Endothelial cell of umbilical vein (primary cell): Measurements from ENCODE around the gene PPARD. TPM values are rescaled to one million over a fixed set of nuclear protein-coding genes. Genes with fewer than 3 reads are reported as not detected.

ENCODE experiments used
- BruUV-seq: library from RNA; stranded (reverse); fragments of 400-500 nt; replicated peaks from 2 replicates; lab custom pipeline; 2021; lab: Mats Ljungman, UMichigan
- CTCF ChIA-PET: fragments of 300-600, 350-600 bp; sonication (Branson Sonifier 250); formaldehyde crosslinking; loops from one replicate; lab custom pipeline; 2021; ENCODE audit warnings: antibody characterized with exemption, inconsistent platforms; lab: Charles Lee
- POLR2A ChIA-PET: fragments of 300-600, 350-600 bp; sonication (Branson Sonifier 250); formaldehyde crosslinking; loops from one replicate; lab custom pipeline; 2021; ENCODE audit warnings: antibody characterized with exemption, inconsistent platforms; lab: Charles Lee
- DNase-seq: peaks from one replicate; pipeline ENCODE4 v3.0.0-alpha.2; 2011; ENCODE audit warnings: low read depth, low spot score
- FAIRE-seq: peaks from 2 replicates; lab custom pipeline; 2011; peaks lifted over from hg19 to GRCh38; lab: Jason Lieb, UNC
- H2AFZ ChIP-seq: 2 replicates; pipeline ENCODE4 v1.6.0; 2012; ENCODE audit warnings: low read depth, low read length, control low read depth, inconsistent platforms
- H3K27ac ChIP-seq: 2 replicates; pipeline ENCODE4 v1.5.1; 2011; ENCODE audit warnings: low read depth, mild to moderate bottlenecking, control low read depth, low read length, moderate library complexity; ENCODE audit not compliant: insufficient read depth
- H3K27me3 ChIP-seq, 2 experiments: 2 replicates each; pipeline versions ENCODE4 v1.6.0 to v1.6.1; 2011; ENCODE audit warnings: low read length in 2 of 2, mixed read lengths in 1 of 2; ENCODE audit not compliant: control insufficient read depth in 2 of 2, insufficient read depth in 2 of 2
- H3K36me3 ChIP-seq, 2 experiments: 2 replicates in 1 of 2; 3 replicates in 1 of 2; pipeline ENCODE4 v1.5.1; 2011; ENCODE audit warnings: low read length in 2 of 2, mild to moderate bottlenecking in 1 of 2, moderate library complexity in 1 of 2; ENCODE audit not compliant: control insufficient read depth in 2 of 2, insufficient read depth in 2 of 2; ENCODE audit errors: extremely low read depth in 1 of 2
- H3K4me1 ChIP-seq: 3 replicates; pipeline ENCODE4 v1.5.1; 2011; ENCODE audit warnings: mild to moderate bottlenecking, low read length; ENCODE audit not compliant: control insufficient read depth, insufficient read depth; ENCODE audit errors: extremely low read depth
- H3K4me2 ChIP-seq: 2 replicates; pipeline ENCODE4 v1.6.1; 2011; ENCODE audit warnings: low read length, control low read depth, mixed read lengths; ENCODE audit not compliant: insufficient read depth
- H3K4me3 ChIP-seq, 3 experiments: fragments of 200-600 bp in 1 of 3; sonication (generic), shearing (Covaris generic) in 1 of 3; replicated peaks in 1 of 3; 2 replicates each; pipeline ENCODE4 v1.5.1; 2011 to 2016; ENCODE audit warnings: control low read depth in 3 of 3, low read length in 3 of 3, mild to moderate bottlenecking in 2 of 3, inconsistent platforms in 1 of 3, low read depth in 1 of 3, moderate library complexity in 1 of 3; ENCODE audit not compliant: insufficient read depth in 1 of 3
- H3K79me2 ChIP-seq: 2 replicates; pipeline ENCODE4 v1.6.0; 2012; ENCODE audit warnings: low read length, inconsistent platforms; ENCODE audit not compliant: control insufficient read depth, insufficient read depth
- H3K9ac ChIP-seq: replicated peaks from 2 replicates; pipeline ENCODE3; 2011; ENCODE audit warnings: low read length, control low read depth; ENCODE audit not compliant: insufficient read depth; ENCODE audit errors: extremely low read depth
- H3K9me1 ChIP-seq: replicated peaks from 3 replicates; pipeline ENCODE4 v1.6.0; 2011; ENCODE audit warnings: mild to moderate bottlenecking, low read length; ENCODE audit not compliant: control insufficient read depth, insufficient read depth; ENCODE audit errors: extremely low read depth
- H3K9me3 ChIP-seq: replicated peaks from 2 replicates; pipeline ENCODE4 v1.5.1; 2012; ENCODE audit warnings: low read length, inconsistent platforms; ENCODE audit not compliant: control insufficient read depth, insufficient read depth
- H4K20me1 ChIP-seq: replicated peaks from 2 replicates; pipeline ENCODE3; 2011; ENCODE audit warnings: mild to moderate bottlenecking, low read length; ENCODE audit not compliant: control insufficient read depth, insufficient read depth; ENCODE audit errors: extremely low read depth
- CTCF ChIP-seq, 2 donors: IDR thresholded peaks; 1 replicate in 1 of 2; 2 replicates in 1 of 2; pipeline ENCODE4 v1.5.1; 2011; ENCODE audit warnings: low read length in 2 of 2, mild to moderate bottlenecking in 2 of 2, moderate library complexity in 2 of 2, control low read depth in 1 of 2, inconsistent platforms in 1 of 2, low read depth in 1 of 2; ENCODE audit not compliant: insufficient read depth in 1 of 2; ENCODE audit errors: extremely low read depth in 1 of 2
- EZH2 ChIP-seq: IDR thresholded peaks from 2 replicates; pipeline ENCODE4 v1.6.1; 2012; ENCODE audit warnings: borderline replicate concordance, low read depth, mild to moderate bottlenecking, moderate library complexity, low read length, inconsistent platforms; ENCODE audit not compliant: severe bottlenecking
- FOS ChIP-seq: IDR thresholded peaks from 2 replicates; pipeline ENCODE4 v1.6.1; 2011; ENCODE audit warnings: mild to moderate bottlenecking, low read length, moderate library complexity, borderline replicate concordance; ENCODE audit not compliant: insufficient read depth
- GATA2 ChIP-seq: IDR thresholded peaks from 2 replicates; pipeline ENCODE4 v1.7.0; 2011; ENCODE audit warnings: low read depth, mild to moderate bottlenecking, moderate library complexity, mixed read lengths, low read length; ENCODE audit not compliant: insufficient read length, insufficient read depth
- JUN ChIP-seq: IDR thresholded peaks from 2 replicates; pipeline ENCODE4 v1.6.1; 2011; ENCODE audit warnings: borderline replicate concordance, low read depth; ENCODE audit not compliant: insufficient read length, insufficient read depth
- MYC ChIP-seq: IDR thresholded peaks from one replicate; pipeline ENCODE4 v1.6.1; 2011; ENCODE audit warnings: mild to moderate bottlenecking, low read depth, low read length
- POLR2A ChIP-seq: IDR thresholded peaks from 2 replicates; pipeline ENCODE4 v1.6.1; 2012; ENCODE audit warnings: low read depth, mild to moderate bottlenecking, control low read depth, low read length
- POLR2AphosphoS5 ChIP-seq: IDR thresholded peaks from 2 replicates; pipeline ENCODE4 v1.6.1; 2012; ENCODE audit warnings: low read depth, mild to moderate bottlenecking, control low read depth, low read length, moderate library complexity; ENCODE audit not compliant: insufficient read depth
- dilution Hi-C: fragments of 300-500 bp; cut with MboI; formaldehyde crosslinking; loops from one replicate; pipeline ENCODE4 v1.15.0; 2019; ENCODE audit warnings: low sequenced_read_pairs; ENCODE audit not compliant: extremely low pct_ligation_motif_present
- intact Hi-C: fragments of 100-400 bp; cut with micrococcal nuclease; formaldehyde crosslinking; loops from one replicate; pipeline ENCODE4 v1.10.0; 2022
- polyA plus RNA-seq, 4 experiments: library from polyadenylated mRNA; depleted of rRNA in 3 of 4; stranded (reverse) in 3 of 4; unstranded in 1 of 4; fragments of >200 nt; gene quantifications; 2 replicates each; pipeline versions ENCODE4 v1.2.1 to v1.2.3, GENCODE V29; 2011 to 2012; ENCODE audit warnings: missing spikeins in 1 of 4
- total RNA-seq: library from RNA; stranded (reverse); gene quantifications from 2 replicates; pipeline ENCODE4 v1.2.3, GENCODE V29; 2021
- TF ChIP-seq, protein P1 (sequence below): IDR thresholded peaks from 2 replicates; pipeline ENCODE4 v1.6.1; 2011; ENCODE audit not compliant: insufficient read depth, insufficient read length

Gene PPARD
- total and polyA plus RNA-seq, 2 donors (not counting 3 experiments of a cell fraction or from before 2014, with no cell fraction given): 23.4 to 29.2 TPM

DNA sequence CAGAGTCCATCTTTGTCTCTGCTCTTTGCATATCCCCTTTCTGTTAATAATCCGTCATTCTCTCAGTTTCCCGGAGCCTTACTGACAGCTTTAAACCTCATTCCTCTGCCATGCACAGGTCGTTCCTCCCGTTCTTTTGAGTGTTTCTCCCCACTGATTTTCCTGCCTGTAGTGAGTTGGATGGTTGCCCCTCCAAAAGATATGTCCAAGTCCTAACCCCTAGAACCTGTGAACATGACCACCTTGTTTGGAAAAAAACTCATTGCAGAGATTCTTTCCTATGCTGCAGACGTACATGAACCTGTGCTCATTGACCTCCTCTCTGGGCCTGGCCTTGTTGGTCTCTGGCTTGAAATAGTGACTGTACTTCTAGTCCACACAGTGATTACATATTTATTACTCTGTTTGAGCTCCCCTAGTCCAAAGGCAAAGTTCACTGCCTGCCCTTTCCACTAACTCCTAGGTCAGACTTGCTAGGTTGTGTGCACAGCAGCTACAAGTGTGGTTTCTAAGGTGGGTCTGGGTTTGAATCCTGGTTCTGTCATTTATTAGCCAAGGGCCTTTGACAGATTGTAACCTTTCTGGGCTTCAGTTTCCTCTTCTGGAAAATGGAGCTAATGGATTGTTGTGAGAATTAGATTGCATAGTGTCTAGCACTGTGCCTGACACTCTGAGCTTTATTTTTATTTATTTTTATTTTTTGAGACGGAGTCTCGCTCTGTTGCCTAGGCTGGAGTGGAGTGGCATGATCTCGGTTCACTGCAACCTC is 29.3 kb downstream of the PPARD start:
- H3K9me3 ChIP-seq: no peaks in the 10 kb centered on the region
- CTCF ChIA-PET: interaction anchor here (0.9 to 2.1 kb wide), 4 partner anchors 17 to 78 kb away, joined by 3 to 7 read pairs (median 4); no protein-coding TSS in a partner anchor
- H3K79me2 ChIP-seq: peaks cover 12% of the 10 kb centered on the region
- no peaks in the 10 kb centered on the region for H4K20me1 ChIP-seq
- H3K4me2 ChIP-seq: no peak overlapping the region
- no peak overlapping the region for H3K4me3 ChIP-seq
- BruUV-seq: no TSS peak
- H2AFZ ChIP-seq: no peak overlapping the region
- H3K9ac ChIP-seq: no peak overlapping the region
- no peak for DNase-seq
- H3K27me3 ChIP-seq: no peaks in the 10 kb centered on the region
- H3K36me3 ChIP-seq: no peaks in the 10 kb centered on the region
- no peak for TF ChIP-seq JUN
- TF ChIP-seq EZH2: no peak
- no peak for TF ChIP-seq FOS
- no peak for TF ChIP-seq POLR2A
- TF ChIP-seq CTCF (IDR thresholded peaks at IDR 0.05; ENCODE audit: extremely low read depth in 1 of 2, insufficient read depth in 1 of 2, low read depth in 1 of 2, low read length in 2 of 2): no peak
- TF ChIP-seq, protein P1, sequence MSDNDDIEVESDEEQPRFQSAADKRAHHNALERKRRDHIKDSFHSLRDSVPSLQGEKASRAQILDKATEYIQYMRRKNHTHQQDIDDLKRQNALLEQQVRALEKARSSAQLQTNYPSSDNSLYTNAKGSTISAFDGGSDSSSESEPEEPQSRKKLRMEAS: no peak
- TF ChIP-seq GATA2: no peak
- TF ChIP-seq MYC: no peak
- no peak for TF ChIP-seq POLR2AphosphoS5
- peaks cover 34% of the 10 kb centered on the region for H3K4me1 ChIP-seq
- no peak for FAIRE-seq
- H3K9me1 ChIP-seq: no peaks in the 10 kb centered on the region
- peak overlapping the region; percentile 82 for H3K27ac ChIP-seq
- intact Hi-C loops (no loop called here), dilution Hi-C loops (no loop called here)
- POLR2A ChIA-PET: no interaction called here
